Neural cell (in vitro differentiated cells): Measurements from ENCODE around the gene PP2D1.

Source experiments
- CTCF ChIP-seq: fragments of 450-650 bp; IDR thresholded peaks from 2 replicates; pipeline ENCODE4 v1.5.1; 2014; ENCODE audit warnings: antibody characterized with exemption, mild to moderate bottlenecking, moderate library complexity; ENCODE audit not compliant: poor library complexity, severe bottlenecking
- EP300 ChIP-seq: fragments of 450-650 bp; conservative IDR thresholded peaks from 2 replicates; pipeline ENCODE4 v1.6.1; 2014; ENCODE audit warnings: antibody characterized with exemption, mild to moderate bottlenecking, moderate library complexity; ENCODE audit not compliant: poor library complexity, severe bottlenecking
- EZH2 ChIP-seq: fragments of 200-600, 300-800 bp; shearing (Covaris generic), sonication (generic); IDR thresholded peaks from 2 replicates; pipeline ENCODE4 v1.6.1; 2014; ENCODE audit warnings: antibody characterized with exemption, low read length, borderline replicate concordance, mild to moderate bottlenecking; ENCODE audit not compliant: insufficient read depth, poor library complexity, severe bottlenecking
- RAD21 ChIP-seq: fragments of 450-650 bp; conservative IDR thresholded peaks from 2 replicates; pipeline ENCODE4 v1.6.1; 2014; ENCODE audit warnings: antibody characterized with exemption, mild to moderate bottlenecking, moderate library complexity
- REST ChIP-seq: IDR thresholded peaks from 2 replicates; pipeline ENCODE4 v1.6.1; 2012; ENCODE audit warnings: borderline replicate concordance
- SMC3 ChIP-seq: fragments of 450-650 bp; conservative IDR thresholded peaks from 2 replicates; pipeline ENCODE4 v1.6.1; 2014; ENCODE audit warnings: antibody characterized with exemption, mild to moderate bottlenecking, moderate library complexity; ENCODE audit not compliant: poor library complexity
- TAF1 ChIP-seq: IDR thresholded peaks from 2 replicates; pipeline ENCODE4 v1.6.1; 2012; ENCODE audit warnings: low read depth

GRCh38 chr3:20015525-20015924 is 3.5 kb upstream of the PP2D1 start:
- TF ChIP-seq EZH2 (no peak), EP300 (no peak), CTCF (no peak), RAD21 (no peak), SMC3 (no peak), REST (no peak), TAF1 (no peak)
